HepG2 (cell line): ENCODE results near the gene ZG16. TPM values are rescaled to one million over a fixed set of nuclear protein-coding genes. Genes with fewer than 3 reads are reported as not detected.

ENCODE experiments used
- ASH2L ChIP-seq: fragments of 300-600, 200-600 bp; sonication (generic); IDR thresholded peaks from 2 replicates; pipeline ENCODE4 v1.7.0; 2017; ENCODE audit warnings: low read depth, mild to moderate bottlenecking, moderate library complexity, mixed read lengths, low read length; ENCODE audit not compliant: insufficient read length
- DMTF1 ChIP-seq: sonication (generic); formaldehyde crosslinking; IDR thresholded peaks from 2 replicates; pipeline ENCODE4 v1.4.0; 2020; ENCODE audit warnings: mild to moderate bottlenecking, missing genetic modification reagents
- GMEB1 ChIP-seq: sonication (generic); formaldehyde crosslinking; IDR thresholded peaks from 2 replicates; pipeline ENCODE4 v1.5.1; 2020; ENCODE audit warnings: missing genetic modification reagents, mild to moderate bottlenecking, borderline replicate concordance
- HES4 ChIP-seq: sonication (generic); formaldehyde crosslinking; IDR thresholded peaks from 2 replicates; pipeline ENCODE4 v1.9.0; 2021; ENCODE audit warnings: mild to moderate bottlenecking, missing genetic modification reagents, borderline replicate concordance
- ZNF138 ChIP-seq: sonication (generic); formaldehyde crosslinking; IDR thresholded peaks from 2 replicates; pipeline ENCODE4 v1.5.0; 2020; ENCODE audit warnings: mild to moderate bottlenecking, low read depth, missing genetic modification reagents
- ZNF446 ChIP-seq: sonication (generic); formaldehyde crosslinking; IDR thresholded peaks from 2 replicates; pipeline ENCODE4 v1.5.0; 2020; ENCODE audit warnings: mild to moderate bottlenecking, missing genetic modification reagents
- ZNF780A ChIP-seq: sonication (generic); formaldehyde crosslinking; IDR thresholded peaks from 2 replicates; pipeline ENCODE4 v1.8.0; 2022; ENCODE audit warnings: mild to moderate bottlenecking, missing genetic modification reagents, moderate library complexity
- polyA plus RNA-seq, 8 experiments: library from polyadenylated mRNA; depleted of rRNA in 3 of 8; stranded (reverse) in 7 of 8; unstranded in 1 of 8; fragments of >200 nt; fragmentation: Illumina TruSeq in 4 of 8; extraction: Trizol in 4 of 8; gene quantifications; 2 replicates each; pipeline versions ENCODE4 v1.2.1 to v1.2.3, GENCODE V29; 2011 to 2016; ENCODE audit warnings: low read depth in 4 of 8, missing spikeins in 1 of 8, mixed read lengths in 1 of 8; ENCODE audit not compliant: insufficient read depth in 1 of 8
- total RNA-seq, 5 experiments: library from RNA; depleted of rRNA; stranded (reverse); fragments of >200 nt; fragmentation: Illumina TruSeq; extraction: Trizol; gene quantifications; 2 replicates each; pipeline ENCODE4 v1.2.3, GENCODE V29; 2016; ENCODE audit warnings: low read depth in 1 of 5

ZG16 gene
- total and polyA plus RNA-seq, 2 of the 13 experiments (the other 11 are each of a cell fraction or from before 2014, with no cell fraction given), result 0.04 to 0.07 TPM

- TF ChIP-seq DMTF1 (CRISPR knock-in tag) (no peak), HES4 (no peak), GMEB1 (CRISPR knock-in tag) (peak; percentile 96), ASH2L (peak; percentile 96), ZNF446 (CRISPR knock-in tag) (no peak), ZNF780A (CRISPR knock-in tag) (0 out of 2 replicates have a peak, but pooled peaks have one; percentile 38), ZNF138 (0 out of 2 replicates have a peak, but pooled peaks have one; percentile 85)
Measured at GRCh38 chr16:29790183-29790948, 12.3 kb downstream of the ZG16 start, which contains the start of gene KIF22 (continued).
